Measurements from ENCODE around the gene LTA.

- TF ChIP-seq CTCF (IDR thresholded peaks at IDR 0.05; ENCODE audit: poor library complexity) (peak; percentile 98), EZH2phosphoT487 (IDR thresholded peaks at IDR 0.05; ENCODE audit: low read depth, severe bottlenecking, unreplicated experiment) (no peak), EZH2 (IDR thresholded peaks at IDR 0.05; ENCODE audit: borderline replicate concordance) (no peak)
Observed at GRCh38 chr6:31546339-31546957, 25.6 kb upstream of the LTA start, which contains the start of gene ATP6V1G2.
